HCT116 (cell line): ENCODE data around the gene ZNF652. TPM values are rescaled to one million over a fixed set of nuclear protein-coding genes. Genes with fewer than 3 reads are reported as not detected.
A peak's percentile ranks its signal among the peaks of the same experiment; 100 is the strongest.

ENCODE experiments used
- ATAC-seq: fragments of 200-7000 bp; cut with Tn5 transposase; 2 replicates; pipeline ENCODE4 v1.9.1; 2020; ENCODE audit warnings: mild to moderate bottlenecking, moderate library complexity
- BruUV-seq: library from RNA; stranded (reverse); fragments of 400-500 nt; replicated peaks from 2 replicates; lab custom pipeline; 2021; lab: Mats Ljungman, UMichigan
- CTCF ChIA-PET: fragments of 300-600 bp; sonication (Branson Sonifier 250); formaldehyde crosslinking; loops from one replicate; lab custom pipeline; 2021; ENCODE audit warnings: antibody characterized with exemption; lab: Charles Lee
- POLR2A ChIA-PET: fragments of 300-600, 350-600 bp; sonication (Branson Sonifier 250); formaldehyde crosslinking; loops from one replicate; lab custom pipeline; 2021; ENCODE audit warnings: antibody characterized with exemption; lab: Charles Lee
- RAD21 ChIA-PET, 2 experiments: fragments of 300-600 bp; sonication (Branson Sonifier 250); formaldehyde crosslinking; loops; one replicate each; lab custom pipeline; 2023; ENCODE audit warnings: low total read pairs in 2 of 2; ENCODE audit not compliant: uncharacterized antibody in 2 of 2, unreplicated experiment in 2 of 2, low non-redundant PET in 1 of 2; lab: Charles Lee
- DNase-seq: peaks from one replicate; pipeline ENCODE4 v3.0.0-alpha.2; 2010; ENCODE audit warnings: low read depth, low spot score
- H2AFZ ChIP-seq: fragments of 200-600 bp; shearing (Covaris generic), sonication (generic); 2 replicates; pipeline ENCODE4 v1.6.1; 2017; ENCODE audit warnings: low read depth, mixed run types, mixed read lengths, antibody characterized with exemption, low read length; ENCODE audit not compliant: poor library complexity, severe bottlenecking
- H3K27ac ChIP-seq: 2 replicates; pipeline ENCODE4 v1.5.1; 2012; ENCODE audit warnings: low read depth, low read length
- H3K27me3 ChIP-seq: fragments of 200-600 bp; sonication (generic); 2 replicates; pipeline ENCODE4 v1.6.1; 2016; ENCODE audit warnings: mixed run types, low read length, mixed read lengths; ENCODE audit not compliant: insufficient read depth
- H3K36me3 ChIP-seq, 2 experiments: fragments of 200-500 bp in 1 of 2; fragments of 200-600 bp in 1 of 2; sonication (Bioruptor generic) in 1 of 2; sonication (generic) in 1 of 2; 2 replicates each; pipeline versions ENCODE4 v1.5.1 to v1.6.1; 2014 to 2016; ENCODE audit warnings: low read length in 2 of 2, inconsistent platforms in 1 of 2, mixed read lengths in 1 of 2, mixed run types in 1 of 2; ENCODE audit not compliant: insufficient read depth in 2 of 2, control insufficient read depth in 1 of 2
- H3K4me1 ChIP-seq, 2 experiments: fragments of 200-600 bp in 1 of 2; sonication (generic) in 1 of 2; 2 replicates each; pipeline versions ENCODE4 v1.5.1 to v1.6.1; 2012 to 2017; ENCODE audit warnings: low read length in 2 of 2, inconsistent platforms in 1 of 2, mild to moderate bottlenecking in 1 of 2, mixed read lengths in 1 of 2, mixed run types in 1 of 2, moderate library complexity in 1 of 2; ENCODE audit not compliant: insufficient read depth in 2 of 2, control insufficient read depth in 1 of 2
- H3K4me2 ChIP-seq: fragments of 200-600 bp; sonication (generic); 2 replicates; pipeline ENCODE4 v1.6.1; 2017; ENCODE audit warnings: mixed run types, low read length, mixed read lengths
- H3K4me3 ChIP-seq, 2 experiments: fragments of 200-600 bp in 1 of 2; sonication (generic) in 1 of 2; replicated peaks in 1 of 2; 2 replicates each; pipeline ENCODE4 v1.5.1; 2011 to 2016; ENCODE audit warnings: low read length in 2 of 2, control low read depth in 1 of 2, low read depth in 1 of 2, mild to moderate bottlenecking in 1 of 2, mixed read lengths in 1 of 2, mixed run types in 1 of 2
- H3K79me2 ChIP-seq: fragments of 200-600 bp; sonication (generic); 2 replicates; pipeline ENCODE4 v1.6.1; 2017; ENCODE audit warnings: mild to moderate bottlenecking, mixed run types, low read length, moderate library complexity, mixed read lengths; ENCODE audit not compliant: insufficient read depth
- H3K9ac ChIP-seq: fragments of 200-600 bp; sonication (generic); 2 replicates; pipeline ENCODE4 v1.6.1; 2016; ENCODE audit warnings: low read length, mixed read lengths
- H3K9me2 ChIP-seq: fragments of 200-600 bp; sonication (generic), shearing (Covaris generic); 2 replicates; pipeline ENCODE4 v1.6.1; 2017; ENCODE audit warnings: mixed run types, mild to moderate bottlenecking, moderate library complexity; ENCODE audit not compliant: insufficient read depth
- H3K9me3 ChIP-seq, 2 experiments: fragments of 200-500 bp in 1 of 2; fragments of 200-600 bp in 1 of 2; sonication (Bioruptor generic) in 1 of 2; sonication (generic) in 1 of 2; 2 replicates each; pipeline ENCODE4 v1.6.1; 2014 to 2017; ENCODE audit warnings: low read length in 2 of 2, mixed read lengths in 2 of 2, inconsistent platforms in 1 of 2, low read depth in 1 of 2, mild to moderate bottlenecking in 1 of 2, mixed run types in 1 of 2, moderate library complexity in 1 of 2; ENCODE audit not compliant: control insufficient read depth in 1 of 2, insufficient read depth in 1 of 2
- H4K20me1 ChIP-seq: fragments of 200-600 bp; sonication (generic), shearing (Covaris generic); 2 replicates; pipeline ENCODE4 v1.6.1; 2017; ENCODE audit warnings: mixed run types, mild to moderate bottlenecking, moderate library complexity; ENCODE audit not compliant: insufficient read depth
- ATF3 ChIP-seq: IDR thresholded peaks from 2 replicates; pipeline ENCODE4 v1.6.1; 2012
- EGR1 ChIP-seq: IDR thresholded peaks from 2 replicates; pipeline ENCODE4 v1.6.1; 2012; ENCODE audit warnings: low read depth
- FOSL1 ChIP-seq: IDR thresholded peaks from 2 replicates; pipeline ENCODE4 v1.6.1; 2012; ENCODE audit warnings: low read depth
- POLR2A ChIP-seq: IDR thresholded peaks from 2 replicates; pipeline ENCODE4 v1.7.0; 2011; ENCODE audit warnings: borderline replicate concordance; ENCODE audit not compliant: insufficient read depth, insufficient read length; ENCODE audit errors: extremely low read depth
- SP1 ChIP-seq: IDR thresholded peaks from 2 replicates; pipeline ENCODE4 v1.6.1; 2012; ENCODE audit warnings: low read depth
- TCF7L2 ChIP-seq: IDR thresholded peaks from 2 replicates; pipeline ENCODE4 v1.7.0; 2011; ENCODE audit warnings: borderline replicate concordance, inconsistent platforms; ENCODE audit not compliant: insufficient read depth, insufficient read length; ENCODE audit errors: extremely low read depth
- YY1 ChIP-seq: IDR thresholded peaks from 2 replicates; pipeline ENCODE4 v1.6.1; 2011; ENCODE audit warnings: low read length, low read depth, moderate library complexity, mild to moderate bottlenecking; ENCODE audit not compliant: insufficient replicate concordance; ENCODE audit errors: extremely low read depth
- ZFX ChIP-seq: fragments of 450-650 bp; IDR thresholded peaks from 2 replicates; pipeline ENCODE4 v1.6.1; 2017
- ZNF274 ChIP-seq: fragments of 200-500 bp; sonication (Bioruptor generic); IDR thresholded peaks from 2 replicates; pipeline ENCODE4 v1.6.1; 2014; ENCODE audit warnings: mild to moderate bottlenecking, low read depth, low read length, inconsistent platforms
- intact Hi-C: fragments of 100-400 bp; cut with micrococcal nuclease; formaldehyde crosslinking; loops from 2 replicates; pipeline ENCODE4 v1.10.0; 2022
- total RNA-seq: library from RNA; stranded (reverse); gene quantifications from one replicate; pipeline ENCODE4 v1.2.1, GENCODE V29; 2021; ENCODE audit not compliant: unreplicated experiment

The ZNF652 gene
- total RNA-seq, 1 experiment from 2014 or later: 27.8 TPM

- peak overlapping the region; percentile 15 for H2AFZ ChIP-seq
Observed at GRCh38 chr17:49388692-49389513, 26.9 kb upstream of the ZNF652 start.

GRCh38 chr17:49388290-49388640, 26.2 kb upstream of the ZNF652 start:
- H3K9ac ChIP-seq: no peak overlapping the region
- no peaks in the 10 kb centered on the region for H3K36me3 ChIP-seq
- no peaks in the 10 kb centered on the region for H3K9me2 ChIP-seq
- H3K9me3 ChIP-seq: no peaks in the 10 kb centered on the region
- intact Hi-C loops: no loop called here
- no peaks in the 10 kb centered on the region for H4K20me1 ChIP-seq
- DNase-seq: no peak
- no peaks in the 10 kb centered on the region for H3K27me3 ChIP-seq
- BruUV-seq: no TSS peak
- no peak overlapping the region for H2AFZ ChIP-seq
- ChIA-PET POLR2A (no interaction called here), RAD21 (no interaction called here), CTCF (no interaction called here)
- ATAC-seq: no peak
- no peak overlapping the region for H3K4me3 ChIP-seq
- H3K79me2 ChIP-seq: no peaks in the 10 kb centered on the region
- H3K4me1 ChIP-seq: peaks cover 15 to 26% of the 10 kb centered on the region in 2 experiments
- no peak for TF ChIP-seq TCF7L2
- TF ChIP-seq ZNF274: no peak
- no peak for TF ChIP-seq ATF3
- no peak for TF ChIP-seq EGR1
- no peak for TF ChIP-seq FOSL1
- TF ChIP-seq SP1: no peak
- H3K27ac ChIP-seq: no peak overlapping the region
- H3K4me2 ChIP-seq: no peak overlapping the region

More at GRCh38 chr17:49388692-49389513, 26.9 kb upstream of the ZNF652 start:
- H3K36me3 ChIP-seq: no peaks in the 10 kb centered on the region
- no peak overlapping the region for H3K27ac ChIP-seq
- CTCF ChIA-PET: interaction anchor here (3.3 kb wide), 1 partner anchor 168 kb away, joined by 12 read pairs; no protein-coding TSS in a partner anchor
- no peaks in the 10 kb centered on the region for H3K9me3 ChIP-seq
- DNase-seq (no peak), ATAC-seq (no peak)
- RAD21 ChIA-PET: no interaction called here
- no peak overlapping the region for H3K9ac ChIP-seq
- no peaks in the 10 kb centered on the region for H3K27me3 ChIP-seq
- no peaks in the 10 kb centered on the region for H3K79me2 ChIP-seq
- no TSS peak for BruUV-seq
- peaks cover 15 to 26% of the 10 kb centered on the region in 2 experiments for H3K4me1 ChIP-seq
- H3K4me2 ChIP-seq: peak overlapping the region; percentile 32
- H4K20me1 ChIP-seq: no peaks in the 10 kb centered on the region
- H3K4me3 ChIP-seq: no peak overlapping the region
- TF ChIP-seq ZFX: no peak
- TF ChIP-seq TCF7L2: no peak
- no peak for TF ChIP-seq POLR2A
- TF ChIP-seq SP1: no peak
- TF ChIP-seq YY1: no peak
- no peaks in the 10 kb centered on the region for H3K9me2 ChIP-seq
- intact Hi-C loops: no loop called here
- POLR2A ChIA-PET: no interaction called here
